ENCODE data around the gene ADCY10.

The ADCY10 gene

GRCh38 chr1:167927046-167927754 lies 13.3 kb upstream of the ADCY10 start:
- no peak for DNase-seq (ENCODE audit: low read depth in 2 of 2)

GRCh38 chr1:167926486-167926997 lies 12.6 kb upstream of the ADCY10 start:
- no peak for DNase-seq (ENCODE audit: low read depth in 2 of 2)

DNA sequence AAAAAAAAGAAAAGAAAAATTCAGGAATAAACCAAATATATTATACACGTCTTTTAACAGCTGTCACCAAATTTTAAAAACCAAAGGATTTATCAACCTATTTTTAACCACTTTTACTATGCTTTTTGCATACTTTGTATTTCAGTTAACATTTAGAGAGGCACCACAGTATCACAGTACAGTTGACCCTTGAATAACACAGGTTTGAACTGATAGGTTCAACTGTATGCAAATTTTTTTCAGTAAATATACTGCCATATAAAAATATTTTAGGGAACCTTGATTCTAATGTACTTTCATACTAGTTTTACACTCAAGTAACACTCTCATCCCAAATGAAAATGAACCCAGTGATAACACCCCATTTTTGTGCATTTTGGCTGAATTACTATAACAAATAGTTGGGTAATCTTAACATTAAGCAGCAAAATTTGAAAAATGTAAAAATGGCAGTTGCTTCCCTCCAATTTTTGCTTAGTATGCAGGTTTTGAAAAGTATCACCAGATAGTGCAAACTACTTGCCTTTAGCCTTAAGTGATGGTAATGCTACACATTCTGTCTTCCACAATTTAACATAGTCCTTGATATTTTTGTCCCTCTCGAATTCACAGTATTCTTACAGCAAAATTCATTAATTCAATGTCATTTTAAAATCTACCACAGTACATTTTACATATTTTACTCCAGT lies 10.8 kb upstream of the ADCY10 start:
- DNase-seq (ENCODE audit: low read depth in 2 of 2), result no peak

- no peak for DNase-seq (ENCODE audit: low read depth in 2 of 2)
Observed at GRCh38 chr1:167924102-167924501, 10.2 kb upstream of the ADCY10 start.

- DNase-seq (ENCODE audit: low read depth in 2 of 2), result no peak
Observed at GRCh38 chr1:167923324-167924056, 9.6 kb upstream of the ADCY10 start.

- DNase-seq (ENCODE audit: low read depth in 2 of 2), result no peak
Observed at GRCh38 chr1:167922611-167923074, 8.7 kb upstream of the ADCY10 start.

DNA sequence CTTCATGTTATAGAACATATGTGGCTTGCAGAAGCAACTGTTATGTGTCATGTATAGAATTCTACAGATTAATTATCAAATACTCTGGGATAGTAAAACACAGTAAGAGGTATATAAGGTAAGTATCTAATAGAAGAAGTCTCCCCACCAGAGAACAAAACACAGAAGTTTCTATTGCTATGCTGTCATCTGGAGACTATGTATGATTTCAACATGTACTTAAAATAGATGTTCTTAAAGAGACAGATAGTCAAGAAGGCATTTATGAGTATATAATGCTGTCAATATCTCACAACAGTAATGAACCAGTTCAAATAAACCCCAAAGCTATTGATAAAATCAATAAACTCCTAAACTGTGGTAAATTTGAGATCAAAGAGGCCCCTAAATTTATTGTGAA lies 8.1 kb upstream of the ADCY10 start:
- no peak for DNase-seq (ENCODE audit: low read depth in 2 of 2)

GRCh38 chr1:167916766-167917511 lies 3.0 kb upstream of the ADCY10 start:
- no peak for DNase-seq (ENCODE audit: low read depth in 2 of 2)

- no peak for DNase-seq (ENCODE audit: low read depth in 2 of 2)
Observed at GRCh38 chr1:167915569-167915968, 1.6 kb upstream of the ADCY10 start.

GRCh38 chr1:167912294-167912693 lies 1.6 kb downstream of the ADCY10 start:
- no peak for DNase-seq (ENCODE audit: low read depth in 2 of 2)

DNA sequence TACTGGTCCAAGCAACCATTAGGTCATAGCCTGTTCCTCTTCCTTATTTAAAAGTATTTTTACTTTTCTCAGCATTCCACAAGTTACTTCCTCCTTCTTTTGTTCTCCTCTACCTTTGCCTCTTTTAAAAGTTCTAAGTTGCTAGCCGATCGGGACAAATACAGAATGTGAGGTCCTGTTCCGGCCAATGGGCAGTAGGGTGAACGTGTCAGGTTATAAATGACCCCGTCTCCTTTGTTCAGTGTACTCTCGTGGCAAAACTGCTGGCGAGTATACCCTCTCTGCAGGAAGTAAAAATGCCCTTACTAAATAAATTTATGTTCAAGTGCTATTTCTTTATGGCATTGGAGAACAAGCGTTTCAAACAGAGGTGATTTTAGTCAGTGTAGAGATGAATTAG lies 2.5 kb downstream of the ADCY10 start:
- DNase-seq (ENCODE audit: low read depth in 2 of 2), result no peak

GRCh38 chr1:167910530-167910929 lies 3.4 kb downstream of the ADCY10 start:
- no peak for DNase-seq (ENCODE audit: low read depth in 2 of 2)

DNA sequence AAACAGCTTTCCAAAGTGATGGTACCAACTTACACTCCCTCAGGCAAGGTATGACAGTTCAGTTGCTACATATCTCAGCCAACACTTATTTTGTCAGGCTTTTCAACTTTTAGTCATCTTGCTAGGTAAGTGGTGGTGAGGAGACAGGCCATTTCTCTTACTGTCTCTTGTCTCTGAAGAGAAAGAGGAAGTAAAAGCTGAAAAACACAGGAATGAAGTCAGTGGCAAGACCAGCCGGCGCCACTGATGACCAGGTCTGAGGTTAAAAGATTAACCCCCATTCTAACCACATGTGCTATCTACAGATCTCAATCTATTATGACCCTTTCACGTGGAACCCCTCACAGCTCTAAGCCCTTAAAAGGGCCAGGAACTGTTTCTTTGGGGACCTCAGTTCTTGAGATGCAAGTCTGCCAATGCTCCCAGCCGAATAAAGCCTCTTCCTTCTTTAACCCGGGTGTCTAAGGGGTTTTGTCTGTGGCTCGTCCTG lies 4.2 kb downstream of the ADCY10 start:
- no peak for DNase-seq (ENCODE audit: low read depth in 2 of 2)

GRCh38 chr1:167905671-167906070 lies 8.3 kb downstream of the ADCY10 start:
- DNase-seq (ENCODE audit: low read depth in 2 of 2), result no peak

GRCh38 chr1:167905182-167905581 lies 8.8 kb downstream of the ADCY10 start:
- DNase-seq (ENCODE audit: low read depth in 2 of 2), result no peak

GRCh38 chr1:167904652-167905130 lies 9.2 kb downstream of the ADCY10 start:
- DNase-seq (ENCODE audit: low read depth in 2 of 2), result no peak

DNA sequence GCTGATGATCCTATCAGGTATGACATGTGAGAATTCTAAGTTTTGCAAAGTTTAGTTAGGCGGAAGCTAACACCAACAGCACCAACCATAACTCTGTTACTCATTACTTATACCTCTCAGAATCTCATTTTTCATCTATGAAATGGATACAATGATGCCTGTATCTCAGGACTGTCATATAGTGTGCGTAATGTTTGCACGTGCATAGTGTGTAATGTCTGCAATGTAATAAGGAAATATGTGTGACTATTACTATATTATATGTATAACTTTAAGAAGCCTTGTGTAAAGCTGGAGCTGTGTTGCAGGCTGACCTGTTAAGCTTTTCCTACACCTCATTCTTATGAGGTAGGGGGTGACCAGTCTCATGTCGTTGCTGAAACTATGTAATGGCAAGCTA lies 13.0 kb downstream of the ADCY10 start:
- DNase-seq (ENCODE audit: low read depth in 2 of 2), result no peak

GRCh38 chr1:167899253-167899681 lies 14.7 kb downstream of the ADCY10 start:
- no peak for DNase-seq (ENCODE audit: low read depth in 2 of 2)

- no peak for DNase-seq (ENCODE audit: low read depth in 2 of 2)
Observed at GRCh38 chr1:167898578-167899222, 15.2 kb downstream of the ADCY10 start.

- DNase-seq (ENCODE audit: low read depth in 2 of 2), result no peak
Observed at GRCh38 chr1:167893798-167894197, 20.1 kb downstream of the ADCY10 start.

DNA sequence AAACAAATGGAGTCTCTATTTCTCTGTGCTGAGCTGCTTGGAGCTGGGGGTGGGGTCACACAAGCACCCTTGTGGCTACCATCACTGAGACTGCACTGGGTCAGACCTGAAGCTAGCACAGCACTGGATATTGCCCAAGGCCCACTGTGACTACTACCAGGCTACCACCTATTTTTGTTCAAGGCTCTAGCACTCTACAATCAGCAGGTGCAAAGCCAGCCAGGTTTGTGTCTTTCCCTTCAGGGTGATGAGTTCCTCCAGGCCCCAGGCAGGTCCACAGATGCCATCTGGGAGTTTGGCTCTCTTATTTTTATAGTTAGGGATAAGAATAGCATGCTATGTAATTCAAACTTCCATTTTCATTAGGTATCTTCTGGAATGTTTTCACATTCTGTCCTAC lies 23.5 kb downstream of the ADCY10 start:
- no peak for DNase-seq (ENCODE audit: low read depth in 2 of 2)
